ENCODE data around the gene GALNTL6. TPM values are rescaled to one million over a fixed set of nuclear protein-coding genes. Genes with fewer than 3 reads are reported as not detected.

GALNTL6 gene
- total and polyA plus RNA-seq, 2 of the 4 experiments (the other 2 are of a cell fraction): under 0.01 TPM; not detected in 1

DNA sequence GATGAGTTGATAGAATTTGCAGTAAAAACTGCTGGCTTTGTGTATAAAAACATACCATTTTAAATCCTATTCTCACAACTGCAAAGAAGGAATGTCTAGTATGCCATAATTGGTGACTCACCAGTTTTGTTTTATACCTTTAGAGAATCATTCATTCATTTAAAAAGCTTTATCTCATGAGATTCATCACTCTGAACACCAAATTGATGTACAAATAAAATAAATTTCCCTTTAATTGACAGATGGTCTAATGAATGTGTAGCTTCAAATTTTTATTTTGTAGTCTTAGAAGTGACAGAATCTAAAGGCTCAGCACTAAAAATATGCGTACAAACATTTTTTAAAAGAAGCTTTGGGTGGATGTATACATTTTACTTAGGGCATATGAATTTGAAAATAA lies 492.5 kb downstream of the GALNTL6 start:
- in situ Hi-C loops (cut with MboI; ENCODE audit: low sequenced_read_pairs): no loop called here
- H3K36me3 ChIP-seq (ENCODE audit: control insufficient read depth, insufficient read depth, low read length): no peaks in the 10 kb centered on the region

More for the DNA sequence above, 492.5 kb downstream of the GALNTL6 start:
- Histone ChIP-seq H4K5ac (ENCODE audit: low read depth, low read length) (no peak overlapping the region), H3K9me3 (ENCODE audit: control insufficient read depth, insufficient read depth, low read length) (peaks cover 2% of the 10 kb centered on the region; the same call in 1 of the 2 replicates), H2AFZ (replicated peaks; ENCODE audit: low read length, poor library complexity) (no peak overlapping the region), H3K56ac (ENCODE audit: extremely low read depth, insufficient read depth, low read length) (no peak overlapping the region), H3K27me3 (ENCODE audit: control insufficient read depth, insufficient read depth, low read length) (no peaks in the 10 kb centered on the region), H2BK120ac (ENCODE audit: low read depth, low read length) (no peak overlapping the region), H4K20me1 (ENCODE audit: insufficient read depth, low read length) (no peaks in the 10 kb centered on the region), H2BK5ac (ENCODE audit: low read depth, low read length, poor library complexity, severe bottlenecking) (no peak overlapping the region), H3K79me1 (ENCODE audit: low read depth in 1 of 2, low read length in 2 of 2) (no peaks in the 10 kb centered on the region), H2AK9ac (replicated peaks; ENCODE audit: low read depth, low read length, poor library complexity) (no peak overlapping the region), H3K23ac (ENCODE audit: low read depth, low read length) (no peak overlapping the region), H2AK5ac (ENCODE audit: low read depth, low read length) (no peak overlapping the region), H3K18ac (ENCODE audit: low read depth, low read length) (no peak overlapping the region), H3K9ac (ENCODE audit: low read depth, low read length) (no peak overlapping the region), H3K9me1 (ENCODE audit: insufficient read depth, low read length) (no peaks in the 10 kb centered on the region), H2BK15ac (ENCODE audit: low read depth, low read length) (no peak overlapping the region), H3K4me2 (ENCODE audit: low read depth, low read length) (no peak overlapping the region), H3K4me3 (ENCODE audit: insufficient read depth, low read depth, low read length) (no peak overlapping the region), H3K4ac (ENCODE audit: low read depth, low read length) (no peak overlapping the region), H3K27ac (ENCODE audit: insufficient read depth, low read length) (no peak overlapping the region), H4K8ac (ENCODE audit: low read depth in 2 of 2, low read length in 2 of 2) (no peak overlapping the region), H3K4me1 (ENCODE audit: control insufficient read depth, insufficient read depth, low read length) (no peaks in the 10 kb centered on the region), H3K14ac (replicated peaks; ENCODE audit: low read depth, low read length) (no peak overlapping the region), H4K91ac (ENCODE audit: insufficient read depth, low read depth, low read length) (no peak overlapping the region), H2BK20ac (ENCODE audit: low read depth, low read length) (no peak overlapping the region)
- intact Hi-C loops (cut with micrococcal nuclease) (no loop called here), dilution Hi-C loops (cut with HindIII; ENCODE audit: low sequenced_read_pairs, unreplicated experiment) (no loop called here)
- no CpG with 5 or more reads among the region's 1 CpG for WGBS, 2 experiments (ENCODE audit: extremely low coverage in 2 of 2, insufficient read length in 1 of 2)
- ChIA-PET POLR2A (ENCODE audit: unreplicated experiment) (no interaction called here), CTCF (no interaction called here)
- no peak for ATAC-seq (ENCODE audit: low read depth)
- no peak for DNase-seq
- BruUV-seq (replicated peaks): no TSS peak
- TF ChIP-seq, protein P1, sequence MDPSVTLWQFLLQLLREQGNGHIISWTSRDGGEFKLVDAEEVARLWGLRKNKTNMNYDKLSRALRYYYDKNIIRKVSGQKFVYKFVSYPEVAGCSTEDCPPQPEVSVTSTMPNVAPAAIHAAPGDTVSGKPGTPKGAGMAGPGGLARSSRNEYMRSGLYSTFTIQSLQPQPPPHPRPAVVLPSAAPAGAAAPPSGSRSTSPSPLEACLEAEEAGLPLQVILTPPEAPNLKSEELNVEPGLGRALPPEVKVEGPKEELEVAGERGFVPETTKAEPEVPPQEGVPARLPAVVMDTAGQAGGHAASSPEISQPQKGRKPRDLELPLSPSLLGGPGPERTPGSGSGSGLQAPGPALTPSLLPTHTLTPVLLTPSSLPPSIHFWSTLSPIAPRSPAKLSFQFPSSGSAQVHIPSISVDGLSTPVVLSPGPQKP (IDR thresholded peaks at IDR 0.05; ENCODE audit: borderline replicate concordance, low read depth, low read length): no peak
- TF ChIP-seq BHLHE40 (IDR thresholded peaks at IDR 0.05; ENCODE audit: low read depth, low read length) (no peak), CEBPB (IDR thresholded peaks at IDR 0.05; ENCODE audit: low read depth, low read length) (no peak), MXI1 (IDR thresholded peaks at IDR 0.05; ENCODE audit: borderline replicate concordance, low read depth, low read length) (no peak), CHD1 (IDR thresholded peaks at IDR 0.05; ENCODE audit: low read depth, low read length) (no peak), FOS (IDR thresholded peaks at IDR 0.05; ENCODE audit: low read depth, low read length) (no peak), POLR2A (IDR thresholded peaks at IDR 0.05; ENCODE audit: low read depth, low read length) (no peak), RAD21 (IDR thresholded peaks at IDR 0.05; ENCODE audit: low read length) (no peak), NFE2L2 (IDR thresholded peaks at IDR 0.05; ENCODE audit: low read depth, low read length) (no peak), RCOR1 (IDR thresholded peaks at IDR 0.05; ENCODE audit: insufficient replicate concordance, low read length) (no peak)
